Left ventricle myocardium inferior (tissue), 1 donor: ENCODE results near the gene SLC25A41. TPM values are rescaled to one million over a fixed set of nuclear protein-coding genes. Genes with fewer than 3 reads are reported as not detected.

Experiments used
- DNase-seq: peaks from one replicate; pipeline ENCODE4 v3.0.0-alpha.2; 2020
- H3K27ac ChIP-seq: fragments of 200-600 bp; replicated peaks from 2 replicates; pipeline ENCODE4 v1.8.0; 2021
- H3K27me3 ChIP-seq: fragments of 200-600 bp; 2 replicates; pipeline ENCODE4 v1.8.0; 2021; ENCODE audit warnings: low read depth
- H3K36me3 ChIP-seq: fragments of 200-600 bp; 2 replicates; pipeline ENCODE4 v1.8.0; 2021
- H3K4me1 ChIP-seq: fragments of 200-600 bp; 2 replicates; pipeline ENCODE4 v1.8.0; 2021
- H3K4me3 ChIP-seq: fragments of 200-600 bp; 2 replicates; pipeline ENCODE4 v1.8.0; 2021; ENCODE audit warnings: mild to moderate bottlenecking, moderate library complexity
- H3K9me3 ChIP-seq: fragments of 200-600 bp; replicated peaks from 2 replicates; pipeline ENCODE4 v1.8.0; 2021
- CTCF ChIP-seq: fragments of 200-600 bp; IDR thresholded peaks from 2 replicates; pipeline ENCODE4 v1.8.0; 2021; ENCODE audit warnings: antibody characterized with exemption, mild to moderate bottlenecking, borderline replicate concordance
- intact Hi-C: fragments of 100-400 bp; cut with micrococcal nuclease; formaldehyde crosslinking; loops from one replicate; pipeline ENCODE4 v1.11.0; 2022
- total RNA-seq: library from RNA; stranded (reverse); fragmentation: NEBNext Ultra II Directional; extraction: Animal tissue kit (Norgen Biotek cat#: 25700); gene quantifications from one replicate; pipeline ENCODE4 v1.2.1, GENCODE V29; 2021
- donor health status: DM: no; HTN: yes; CAD: no; lungs with severe emphysema.

The SLC25A41 gene
- total RNA-seq, 1 donor from 2014 or later: 0.16 TPM

- Histone ChIP-seq H3K27ac (no peak overlapping the region), H3K4me1 (peaks cover 24% of the 10 kb centered on the region), H3K36me3 (peaks cover 5% of the 10 kb centered on the region), H3K4me3 (no peak overlapping the region), H3K27me3 (no peaks in the 10 kb centered on the region), H3K9me3 (no peaks in the 10 kb centered on the region)
- intact Hi-C loops: no loop called here
- DNase-seq: no peak
- no peak for TF ChIP-seq CTCF
Measured at GRCh38 chr19:6396305-6396704, 37.3 kb downstream of the SLC25A41 start.

- Histone ChIP-seq H3K27ac (no peak overlapping the region), H3K9me3 (no peaks in the 10 kb centered on the region), H3K27me3 (no peaks in the 10 kb centered on the region), H3K4me3 (no peak overlapping the region), H3K4me1 (peaks cover 24% of the 10 kb centered on the region), H3K36me3 (peaks cover 13% of the 10 kb centered on the region)
- no peak for TF ChIP-seq CTCF
- intact Hi-C loops: no loop called here
- no peak for DNase-seq
Measured at GRCh38 chr19:6394831-6395230, 38.7 kb downstream of the SLC25A41 start.

GRCh38 chr19:6393983-6394412 lies 39.6 kb downstream of the SLC25A41 start:
- Histone ChIP-seq H3K4me3 (peak overlapping the region; percentile 85), H3K4me1 (peaks cover 24% of the 10 kb centered on the region), H3K9me3 (no peaks in the 10 kb centered on the region), H3K36me3 (peaks cover 21% of the 10 kb centered on the region), H3K27ac (peak overlapping the region; percentile 98), H3K27me3 (no peaks in the 10 kb centered on the region)
- intact Hi-C loops: no loop called here
- no peak for DNase-seq
- TF ChIP-seq CTCF: no peak

- Histone ChIP-seq H3K4me1 (peaks cover 24% of the 10 kb centered on the region), H3K36me3 (peaks cover 28% of the 10 kb centered on the region), H3K27me3 (no peaks in the 10 kb centered on the region), H3K4me3 (peak within 1 kb of the TSS; percentile 85), H3K27ac (peak within 1 kb of the TSS; percentile 98), H3K9me3 (no peaks in the 10 kb centered on the region)
- peak; percentile 27 for TF ChIP-seq CTCF
- DNase-seq: peak; percentile 94
- intact Hi-C loops: no loop called here
Measured at GRCh38 chr19:6393074-6393982, 40.2 kb downstream of the SLC25A41 start, which contains the start of gene GTF2F1. TSS of gene GTF2F1 (minus strand) at chr19:6393164. CDS start at chr19:6392995, 169 bp downstream.

- peaks cover 24% of the 10 kb centered on the region for H3K4me1 ChIP-seq
- no peak for TF ChIP-seq CTCF
- no peaks in the 10 kb centered on the region for H3K9me3 ChIP-seq
- intact Hi-C loops: no loop called here
- no peaks in the 10 kb centered on the region for H3K27me3 ChIP-seq
- H3K36me3 ChIP-seq: peaks cover 35% of the 10 kb centered on the region
- no peak for DNase-seq
- H3K4me3 ChIP-seq: peak overlapping the region; percentile 85
- peak overlapping the region; percentile 98 for H3K27ac ChIP-seq
Measured at GRCh38 chr19:6392221-6393073, 41.1 kb downstream of the SLC25A41 start.
